Activated gamma-delta T cell treated with Interleukin-2 at 50 U/mL for 16 hours (primary cell): ENCODE results near the gene MED22.
"Not testable (repeated sequence)": the region's sequence is repeated elsewhere in the genome, so short reads cannot be mapped to it uniquely, and the experiment has no call there.

Experiments used
- DNase-seq: peaks from one replicate; pipeline ENCODE4 v3.0.0-alpha.2; 2020

The MED22 gene

GRCh38 chr9:133347985-133348717 lies at the start of gene MED22, which contains the start of gene RPL7A:
TSS of gene MED22 (minus strand) at chr9:133348131. CDS start at chr9:133346662, 1,469 bp downstream.
TSS of gene RPL7A (plus strand) at chr9:133348218. CDS start at chr9:133348244, 26 bp downstream.
- peak; percentile 91 for DNase-seq

- DNase-seq, result no peak
Measured at GRCh38 chr9:133397370-133397769, 49.4 kb upstream of the MED22 start.

GRCh38 chr9:133396952-133397351 lies 49.0 kb upstream of the MED22 start:
- DNase-seq, result no peak

GRCh38 chr9:133394687-133395271 lies 46.8 kb upstream of the MED22 start:
- DNase-seq, result no peak

- no peak for DNase-seq
Measured at GRCh38 chr9:133393399-133393798, 45.5 kb upstream of the MED22 start.

- DNase-seq, result not testable (repeated sequence)
Measured at GRCh38 chr9:133392308-133392707, 44.4 kb upstream of the MED22 start.

- not testable (repeated sequence) for DNase-seq
Measured at GRCh38 chr9:133391449-133391848, 43.5 kb upstream of the MED22 start.

- DNase-seq, result no peak
Measured at GRCh38 chr9:133390713-133391112, 42.8 kb upstream of the MED22 start.

GRCh38 chr9:133389562-133389961 lies 41.6 kb upstream of the MED22 start:
- no peak for DNase-seq

- no peak for DNase-seq
Measured at GRCh38 chr9:133389025-133389557, 41.2 kb upstream of the MED22 start.

- no peak for DNase-seq
Measured at GRCh38 chr9:133387680-133388079, 39.7 kb upstream of the MED22 start.

- no peak for DNase-seq
Measured at GRCh38 chr9:133386338-133386737, 38.4 kb upstream of the MED22 start.

- no peak for DNase-seq
Measured at GRCh38 chr9:133385452-133385851, 37.5 kb upstream of the MED22 start.

GRCh38 chr9:133384736-133385321 lies 36.9 kb upstream of the MED22 start:
- DNase-seq, result no peak

- no peak for DNase-seq
Measured at GRCh38 chr9:133383438-133383837, 35.5 kb upstream of the MED22 start.

- DNase-seq, result no peak
Measured at GRCh38 chr9:133382507-133383141, 34.7 kb upstream of the MED22 start.

- DNase-seq, result no peak
Measured at GRCh38 chr9:133380734-133381133, 32.8 kb upstream of the MED22 start.

- no peak for DNase-seq
Measured at GRCh38 chr9:133379153-133380086, 31.5 kb upstream of the MED22 start.

- no peak for DNase-seq
Measured at GRCh38 chr9:133378408-133378962, 30.6 kb upstream of the MED22 start.

- DNase-seq, result no peak
Measured at GRCh38 chr9:133377721-133378216, 29.8 kb upstream of the MED22 start.

GRCh38 chr9:133377280-133377679 lies 29.3 kb upstream of the MED22 start:
- not testable (repeated sequence) for DNase-seq
